Fibroblast of skin of back (primary cell): Measurements from ENCODE around the gene HEBP1.

Experiments
- DNase-seq: peaks from one replicate; pipeline ENCODE4 v3.0.0-alpha.2; 2013

The HEBP1 gene

DNA sequence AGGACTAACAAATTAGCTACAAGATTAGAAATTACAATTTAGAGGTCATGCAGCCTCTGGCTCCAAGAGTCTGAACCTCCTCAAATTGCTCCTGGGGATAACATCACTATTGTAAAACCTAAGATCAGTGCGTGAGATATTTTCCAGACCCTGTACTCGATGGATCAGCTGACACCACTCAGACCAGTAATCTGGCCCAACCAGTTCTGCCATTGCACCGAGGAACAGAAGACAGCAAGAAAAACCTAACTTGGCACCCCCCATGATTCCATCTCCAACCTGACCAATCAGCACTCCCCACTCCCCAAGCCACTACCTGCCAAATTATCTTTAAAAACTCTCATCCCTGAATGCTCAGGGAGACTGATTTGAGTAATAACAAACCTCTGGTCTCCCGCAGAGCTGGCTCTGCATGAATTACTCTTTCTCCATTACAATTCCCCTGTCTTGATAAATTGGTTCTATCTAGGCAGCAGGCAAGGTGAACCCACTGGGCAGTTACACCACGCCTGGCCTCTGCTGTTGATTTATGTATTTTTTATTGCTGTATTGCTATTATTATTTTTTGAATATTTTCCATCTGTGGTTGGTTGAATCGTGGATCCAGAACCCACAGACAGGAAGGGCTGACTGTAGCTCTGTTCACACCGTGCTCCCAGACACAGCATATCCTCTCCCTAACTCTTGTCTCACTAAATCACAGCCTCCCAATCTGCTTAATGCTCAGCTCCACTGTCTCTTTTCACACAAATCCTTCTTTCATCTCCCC is 9.2 kb downstream of the HEBP1 start:
- no peak for DNase-seq

DNA sequence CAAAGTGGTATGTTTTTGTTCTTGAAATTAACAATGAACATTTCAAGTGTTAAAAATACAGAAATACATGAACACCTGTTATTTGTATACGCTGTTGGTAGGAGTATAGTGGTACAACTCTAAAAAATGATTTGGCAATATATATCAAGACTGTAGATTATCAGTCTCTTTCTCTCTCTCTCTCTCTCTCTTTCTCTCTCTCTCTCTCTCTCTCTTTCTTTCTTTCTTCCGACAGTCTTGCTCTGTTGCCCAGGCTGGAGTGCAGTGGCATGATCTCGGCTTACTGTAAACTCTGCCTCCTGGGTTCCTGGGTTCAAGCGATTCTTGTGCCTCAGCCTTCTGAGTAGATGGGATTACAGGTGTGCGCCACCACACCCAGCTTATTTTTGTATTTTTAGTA is 12.6 kb downstream of the HEBP1 start:
- no peak for DNase-seq

DNA sequence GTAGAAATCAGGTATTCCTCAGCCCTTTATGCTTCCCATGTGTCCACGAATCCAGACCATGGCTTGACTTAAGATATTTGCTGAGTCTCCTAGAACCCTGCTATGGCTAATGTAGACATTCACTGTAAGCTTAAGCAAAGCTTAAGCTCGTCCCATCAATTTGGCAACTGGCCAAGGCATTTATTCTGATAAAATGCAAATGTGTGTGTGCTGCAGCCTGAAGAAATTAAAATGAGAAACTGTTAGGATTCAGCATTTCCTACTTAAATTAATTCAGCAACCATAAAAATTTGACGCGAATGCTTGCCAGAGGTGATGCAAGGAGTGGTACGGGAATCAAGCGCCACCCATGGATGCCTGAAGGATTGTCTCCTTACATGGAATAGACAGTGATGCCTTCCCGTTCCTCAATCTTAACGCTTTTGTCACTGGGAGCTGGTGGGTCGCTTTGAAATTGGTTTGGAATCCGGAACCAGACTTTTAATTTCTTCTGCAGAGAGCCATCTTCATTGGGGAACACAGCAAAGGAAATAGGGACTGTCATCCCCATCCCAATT is 13.2 kb downstream of the HEBP1 start:
- no peak for DNase-seq

DNA sequence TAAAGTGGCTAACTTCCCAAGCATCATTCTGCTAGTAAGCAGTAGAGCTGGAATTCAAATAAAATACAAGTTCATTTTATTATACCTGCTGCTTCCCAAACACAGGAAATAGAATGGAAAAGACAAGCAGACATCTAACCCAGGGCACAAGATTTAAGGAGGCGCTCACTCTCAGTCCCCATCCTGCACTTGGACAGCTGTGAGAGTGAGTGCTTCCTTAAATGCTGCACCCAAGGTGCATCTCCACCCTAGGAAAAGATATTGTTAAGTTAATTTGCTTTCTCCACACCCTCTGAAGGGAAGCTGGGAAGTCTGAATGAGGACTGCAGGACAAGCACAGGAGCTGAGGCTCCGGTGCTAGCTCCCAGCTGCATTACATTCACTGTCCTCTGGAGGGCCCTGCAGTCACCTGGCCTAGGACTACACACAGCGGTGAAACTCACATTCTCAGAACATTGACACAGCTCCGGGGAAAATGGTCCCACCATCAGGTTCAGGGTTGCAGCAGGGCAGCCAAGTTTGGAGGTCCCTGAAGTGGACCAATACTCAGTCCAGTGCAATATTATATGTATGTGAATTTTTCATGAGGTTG is 14.2 kb downstream of the HEBP1 start:
- peak; percentile 22 for DNase-seq

DNA sequence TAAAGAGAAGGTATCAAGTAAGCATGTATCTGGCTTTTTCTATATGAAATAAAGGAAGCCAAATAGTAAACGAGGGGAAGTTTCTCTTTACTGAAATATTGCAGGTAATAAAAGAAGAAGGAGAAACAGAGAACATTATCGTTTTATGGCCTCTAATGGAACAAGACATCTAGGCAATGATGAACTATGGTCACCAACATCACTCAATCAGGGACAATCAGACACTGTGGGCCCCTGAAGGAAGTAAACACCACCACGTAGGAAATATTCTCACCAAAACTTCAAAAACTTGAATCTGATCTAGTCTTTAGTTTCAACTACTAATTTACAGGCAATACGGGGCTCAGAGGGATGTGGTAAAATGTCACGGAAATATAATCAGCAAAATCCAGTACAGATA is 15.9 kb downstream of the HEBP1 start:
- DNase-seq: no peak

DNA sequence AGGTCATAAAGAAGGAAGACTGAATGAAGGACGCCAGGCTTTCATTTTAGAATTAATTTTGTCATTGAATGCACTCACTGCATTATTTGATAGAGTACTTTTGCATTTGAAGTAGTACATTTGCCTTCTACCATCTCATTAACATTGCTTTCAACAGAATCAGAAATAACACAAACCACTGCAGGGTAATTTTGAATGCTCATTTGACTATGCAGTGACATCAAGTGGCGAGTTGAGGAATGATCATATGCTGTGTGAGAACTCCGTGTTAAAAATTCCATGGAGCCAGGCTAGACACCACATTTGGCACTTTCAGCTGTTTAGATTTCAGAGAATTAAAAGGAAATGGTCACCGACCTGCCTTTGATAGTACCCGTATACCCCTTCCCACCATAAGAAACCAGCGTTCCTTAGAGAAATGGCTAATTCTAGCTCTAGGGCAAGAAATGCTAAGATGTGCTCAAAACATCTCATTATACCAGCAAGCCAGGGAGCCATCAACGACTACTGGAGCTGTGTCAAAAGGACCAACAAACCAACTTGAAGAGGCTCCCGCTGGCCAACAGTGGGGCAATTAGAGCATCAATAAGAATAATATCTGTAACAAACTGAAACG is 16.5 kb downstream of the HEBP1 start:
- peak; percentile 69 for DNase-seq

DNA sequence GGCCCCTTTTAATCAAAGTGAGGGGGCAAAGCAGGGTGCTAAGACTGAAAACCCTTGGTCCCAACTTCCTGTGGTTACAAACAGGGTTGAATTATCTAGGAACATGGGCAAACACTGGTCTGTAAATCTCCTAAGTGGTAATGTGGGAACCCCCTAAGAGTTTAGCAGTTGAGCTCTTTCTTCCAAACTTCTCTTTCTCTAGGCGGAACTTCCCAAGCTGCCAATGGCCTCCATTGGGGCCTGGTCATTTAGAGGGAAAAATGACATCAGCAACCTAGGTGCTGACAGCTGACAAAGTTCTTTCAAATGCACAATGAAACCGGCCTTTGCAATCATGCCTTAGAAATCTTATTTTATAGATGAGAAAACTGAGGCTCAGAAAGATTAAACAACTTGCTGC is 17.7 kb downstream of the HEBP1 start:
- DNase-seq: no peak

DNA sequence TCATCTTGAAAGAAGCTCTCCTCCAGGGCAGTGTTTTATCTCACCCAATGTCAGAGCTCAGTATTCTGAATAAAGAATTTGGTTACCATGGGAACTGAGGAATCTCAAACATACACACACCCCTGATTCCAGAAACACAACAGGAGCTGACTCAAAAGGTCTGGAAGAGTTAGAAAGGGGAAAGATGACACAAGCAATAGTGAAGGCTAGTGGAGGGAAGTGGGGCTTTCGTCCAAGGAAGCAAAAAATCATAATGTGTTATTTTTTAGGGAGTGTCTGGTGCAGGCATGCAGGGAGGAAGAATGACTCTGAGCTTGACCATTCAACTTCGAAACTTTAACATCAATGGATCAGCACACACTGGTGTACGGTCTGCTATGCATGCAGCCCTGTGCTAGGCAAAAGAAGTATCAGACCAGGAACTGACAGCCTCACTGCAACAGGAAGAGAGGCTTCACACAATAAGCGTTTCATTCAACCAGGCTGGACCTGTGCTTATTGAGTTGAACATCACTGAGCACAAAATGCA is 20.3 kb downstream of the HEBP1 start:
- DNase-seq: peak; percentile 99

DNA sequence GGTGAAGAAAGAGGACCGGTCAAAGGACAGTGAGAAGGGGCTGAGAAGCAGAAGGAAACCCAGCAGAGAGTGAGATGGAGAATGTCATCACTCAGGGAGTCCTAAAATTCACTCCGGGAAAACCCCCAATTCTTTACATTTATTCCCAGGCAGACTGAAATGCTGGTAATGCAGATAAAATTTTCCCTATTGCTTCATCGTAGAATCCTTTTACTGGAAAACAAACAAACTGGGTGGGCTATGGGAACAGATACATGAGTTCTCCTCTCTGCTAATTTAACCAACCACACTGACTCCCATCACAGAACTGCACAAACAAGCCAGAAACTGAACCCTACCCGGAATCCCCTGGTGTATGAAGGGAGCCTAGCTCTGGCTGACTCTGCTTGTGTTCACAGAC is 20.9 kb downstream of the HEBP1 start:
- DNase-seq: peak; percentile 70

DNA sequence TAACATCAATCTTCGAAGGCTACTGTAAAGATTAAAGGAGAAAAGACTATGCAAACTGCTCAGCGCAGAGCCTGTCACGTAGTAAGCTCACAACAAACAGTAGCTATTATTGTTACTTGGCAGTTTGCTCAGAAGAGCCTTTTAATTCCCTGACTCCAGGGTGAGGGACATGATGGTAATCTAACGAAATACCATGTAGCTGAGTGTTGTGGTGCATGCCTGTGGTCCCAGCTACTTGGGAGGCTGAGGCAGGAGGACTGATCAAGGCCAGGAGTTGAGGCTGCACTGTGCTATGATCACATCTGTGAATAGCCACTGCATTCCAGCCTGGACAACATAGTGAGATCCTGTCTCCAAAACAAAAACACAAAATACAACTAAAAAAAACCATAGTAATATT is 22.8 kb downstream of the HEBP1 start:
- peak; percentile 19 for DNase-seq

DNA sequence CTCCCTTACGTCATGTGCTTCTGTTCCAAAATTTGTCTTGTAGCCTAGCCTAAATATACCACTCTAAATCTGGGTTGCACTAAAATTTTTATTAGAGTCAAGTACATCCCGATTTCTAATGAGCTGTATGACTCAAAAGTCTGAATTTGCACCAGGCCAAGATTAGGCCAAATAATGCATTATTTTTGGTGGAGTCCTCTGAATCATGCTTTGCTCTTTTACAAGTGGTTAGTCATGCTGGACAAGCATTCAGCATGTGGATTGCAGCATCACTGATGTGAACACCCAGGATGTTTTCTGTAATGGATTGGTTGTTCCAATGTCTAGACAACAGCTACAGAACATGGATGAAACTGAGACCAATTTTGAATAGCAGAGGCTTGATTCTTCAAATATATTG is 23.7 kb downstream of the HEBP1 start:
- DNase-seq: peak; percentile 95

DNA sequence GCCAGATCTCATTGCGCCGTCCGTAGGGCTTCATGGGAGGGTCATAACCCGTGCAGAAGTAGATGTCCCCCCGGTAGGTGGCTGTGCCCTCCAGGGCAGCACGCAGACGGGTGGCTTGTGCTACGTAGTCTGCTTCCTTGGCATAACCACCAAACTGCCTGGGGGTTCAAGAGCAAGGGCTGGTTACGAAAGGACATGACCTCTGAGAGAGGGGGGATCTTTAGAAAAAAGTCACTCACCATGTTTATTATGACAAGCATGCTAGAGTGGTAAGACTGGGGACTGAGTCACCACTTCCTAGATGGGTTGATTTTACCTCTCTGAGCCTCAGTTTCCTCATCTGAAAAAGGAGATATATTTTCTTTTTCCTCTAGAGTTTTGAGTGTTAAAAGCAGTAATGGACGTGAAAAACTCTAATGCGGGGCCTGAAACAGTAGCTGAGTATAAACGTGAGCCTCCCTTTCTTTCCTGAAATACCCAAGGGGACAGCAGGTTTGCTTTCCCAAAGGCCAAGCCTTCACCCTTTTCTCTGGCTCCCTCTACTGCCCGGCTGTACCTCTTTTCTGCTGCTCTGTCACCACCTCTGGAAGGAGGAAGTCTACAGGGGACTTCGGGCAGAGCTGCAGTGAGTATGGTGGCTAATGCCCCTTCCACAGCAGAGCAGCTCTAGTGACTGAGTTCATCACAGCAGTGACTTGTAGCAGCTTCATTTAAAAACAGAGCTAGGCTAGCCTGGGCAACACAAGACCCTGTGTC is 24.6 kb downstream of the HEBP1 start:
- peak; percentile 67 for DNase-seq

DNA sequence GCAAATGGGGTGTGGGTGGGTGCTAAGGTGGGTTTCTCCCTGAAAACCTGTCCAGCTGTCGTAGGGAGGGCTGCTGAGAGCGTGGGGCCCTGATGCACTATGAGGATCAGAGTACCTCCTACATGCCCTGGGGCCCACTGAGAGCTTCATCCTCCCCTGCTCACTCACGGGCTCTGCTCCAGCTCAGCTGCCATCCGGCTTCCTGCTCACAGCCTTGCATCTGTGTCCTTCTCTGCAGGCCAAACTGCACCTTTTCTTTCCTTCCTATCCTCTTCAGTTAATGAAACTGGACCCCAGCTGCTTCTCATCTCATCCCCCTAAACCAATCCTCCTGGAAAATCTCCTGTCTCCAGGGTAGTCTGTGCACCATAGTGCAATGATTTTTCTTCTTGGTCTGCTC is 25.9 kb downstream of the HEBP1 start:
- no peak for DNase-seq

DNA sequence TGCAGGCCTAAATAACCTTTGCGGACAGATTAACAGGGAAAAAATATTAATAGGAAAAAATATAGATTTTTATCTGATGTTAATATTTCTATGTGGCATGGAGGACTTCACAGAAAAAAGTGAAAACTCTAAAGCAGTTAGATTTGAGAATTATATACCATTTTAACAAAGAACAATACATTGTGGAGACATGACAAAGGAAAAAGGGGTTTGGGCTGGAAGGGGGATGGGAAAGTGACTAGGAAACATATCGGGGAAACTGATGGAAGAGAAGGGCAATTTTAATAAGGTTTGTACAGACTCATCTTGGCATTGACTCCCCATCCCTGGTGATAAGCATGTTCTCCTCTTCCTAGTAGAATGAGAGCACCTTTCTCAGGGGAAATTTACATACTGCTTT is 27.0 kb downstream of the HEBP1 start:
- no peak for DNase-seq

DNA sequence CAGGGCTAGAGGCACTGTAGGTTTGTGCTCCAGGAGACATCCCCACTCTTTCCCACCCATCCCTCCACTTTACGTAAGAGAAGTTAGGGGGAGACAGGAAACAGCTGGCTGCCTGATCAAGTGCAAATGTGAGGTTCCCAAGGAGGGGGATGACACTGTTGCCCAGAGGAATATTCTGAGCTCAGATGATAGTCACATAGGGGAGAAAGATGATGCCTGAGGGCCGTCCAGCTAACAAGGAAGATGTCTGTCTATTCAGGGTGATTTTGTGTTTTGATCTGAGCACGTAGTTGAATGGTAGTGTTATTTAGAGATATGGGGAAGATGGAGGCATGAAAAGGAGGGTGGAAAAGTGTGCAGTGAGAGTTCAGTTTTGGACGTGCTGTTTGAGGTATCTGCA is 34.2 kb downstream of the HEBP1 start:
- no peak for DNase-seq

DNA sequence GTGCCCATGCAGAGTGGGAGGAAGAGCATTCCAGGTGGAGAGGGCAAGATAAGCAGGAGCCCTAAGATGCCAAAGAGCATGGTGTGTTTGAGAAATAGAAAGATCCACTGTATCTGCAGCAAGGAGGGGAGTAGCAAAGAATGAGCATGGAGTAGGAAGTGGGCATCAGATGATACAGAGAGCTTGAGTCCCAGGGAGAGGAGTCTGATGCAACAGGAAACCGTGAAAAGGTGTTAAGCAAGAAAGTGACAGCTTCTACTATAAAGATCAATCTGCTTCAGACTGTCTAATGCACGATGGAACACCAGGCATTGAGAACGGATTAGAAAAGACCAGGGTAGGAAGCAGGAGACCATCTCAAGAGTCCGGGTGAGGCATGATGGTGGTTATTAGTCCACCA is 35.8 kb downstream of the HEBP1 start:
- no peak for DNase-seq

DNA sequence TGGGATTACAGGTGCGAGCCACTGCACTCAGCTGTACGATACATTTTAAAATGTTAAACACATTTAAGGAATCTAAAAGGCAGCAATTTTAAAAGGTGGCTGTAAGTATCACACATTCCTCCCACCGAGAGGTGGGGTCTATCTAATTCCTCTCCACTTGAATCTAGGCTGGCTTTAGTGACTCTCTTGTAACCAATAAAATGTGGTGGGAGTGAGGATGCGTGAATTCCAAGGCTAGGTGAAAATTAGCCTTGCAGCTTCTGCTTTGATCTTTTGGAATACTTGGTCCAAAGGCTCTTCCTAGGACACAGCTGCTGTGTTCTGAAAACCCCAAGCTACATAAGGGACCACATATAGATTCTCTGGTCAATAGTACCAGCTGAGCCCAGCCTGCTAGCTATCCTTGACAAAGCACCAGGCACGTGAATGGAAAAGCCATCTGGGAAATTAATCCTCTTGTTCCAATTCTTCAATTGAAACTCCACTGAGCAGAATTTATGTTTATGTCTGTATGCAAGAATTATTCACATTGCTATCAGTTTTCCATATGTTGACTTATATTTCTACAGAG is 39.3 kb downstream of the HEBP1 start:
- no peak for DNase-seq

DNA sequence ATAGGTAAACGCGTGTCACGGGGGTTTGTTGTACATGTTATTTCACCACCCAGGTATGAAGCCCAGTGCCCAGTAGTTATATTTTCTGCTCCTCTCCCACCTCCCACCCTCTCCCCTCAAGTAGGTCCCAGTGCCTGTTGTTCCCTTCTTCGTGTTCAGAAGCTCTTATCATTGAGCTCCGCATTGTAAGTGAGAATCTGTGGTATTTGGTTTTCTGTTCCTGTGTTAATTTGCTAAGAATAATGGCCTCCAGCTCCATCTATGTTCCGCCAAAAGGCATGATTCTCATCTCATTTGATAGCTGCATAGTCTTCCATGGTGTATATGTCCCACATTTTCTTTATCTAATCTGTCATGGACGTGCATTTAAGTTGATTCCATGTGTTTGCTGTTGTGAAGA is 41.2 kb downstream of the HEBP1 start:
- no peak for DNase-seq

DNA sequence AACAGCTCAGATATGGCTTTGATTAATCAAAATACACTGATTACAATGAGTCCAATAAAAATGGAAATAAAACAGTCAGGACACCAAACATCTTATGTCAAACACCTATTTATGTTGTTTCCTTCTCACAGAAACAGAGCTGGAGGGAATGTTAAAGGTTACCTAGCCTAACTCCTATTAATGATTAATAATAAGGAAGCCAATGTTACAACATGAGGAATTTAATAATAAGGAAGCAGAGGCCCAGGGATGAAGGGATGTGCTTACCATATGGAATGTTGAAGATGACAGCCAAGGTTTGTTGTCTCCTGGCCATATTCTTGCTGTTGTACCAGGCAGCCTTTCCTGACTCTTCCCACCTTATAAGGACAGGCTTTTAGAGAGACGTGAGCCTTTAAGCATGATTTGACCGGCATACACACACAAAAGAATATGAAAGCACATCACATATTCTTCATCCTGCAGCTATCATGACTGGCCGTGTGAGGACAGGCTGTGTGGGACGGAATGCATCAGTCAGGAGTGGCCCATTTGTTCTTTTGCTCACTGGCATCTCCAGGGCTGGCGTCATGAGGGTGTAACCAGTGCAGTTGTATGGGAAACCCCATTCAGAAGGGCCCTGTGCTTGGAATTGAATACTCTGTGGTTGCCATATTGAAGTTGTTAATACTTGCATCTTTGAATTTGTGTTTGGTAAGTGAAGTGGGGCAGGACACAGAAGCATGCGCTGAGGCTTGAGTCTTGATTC is 45.0 kb downstream of the HEBP1 start:
- DNase-seq: no peak

DNA sequence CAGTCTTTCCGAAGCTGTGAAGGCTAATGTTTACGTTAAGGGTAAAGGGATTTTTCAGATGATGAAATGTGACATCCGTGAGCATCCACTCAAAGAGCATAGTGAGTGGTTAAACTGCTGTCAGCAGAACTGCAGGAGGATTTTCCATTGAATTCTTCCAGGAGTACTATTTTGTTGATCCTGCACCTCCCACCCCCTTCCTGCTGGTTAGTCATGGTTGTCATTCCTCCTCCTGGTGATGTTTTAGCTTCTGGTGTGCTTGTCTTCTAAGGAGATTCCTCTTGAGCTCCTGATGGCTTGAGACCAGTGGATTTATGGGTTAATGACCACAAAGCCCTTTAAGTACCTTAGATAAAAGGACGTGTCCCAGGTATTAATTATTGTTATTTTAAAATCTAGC is 45.7 kb downstream of the HEBP1 start:
- peak; percentile 74 for DNase-seq

DNA sequence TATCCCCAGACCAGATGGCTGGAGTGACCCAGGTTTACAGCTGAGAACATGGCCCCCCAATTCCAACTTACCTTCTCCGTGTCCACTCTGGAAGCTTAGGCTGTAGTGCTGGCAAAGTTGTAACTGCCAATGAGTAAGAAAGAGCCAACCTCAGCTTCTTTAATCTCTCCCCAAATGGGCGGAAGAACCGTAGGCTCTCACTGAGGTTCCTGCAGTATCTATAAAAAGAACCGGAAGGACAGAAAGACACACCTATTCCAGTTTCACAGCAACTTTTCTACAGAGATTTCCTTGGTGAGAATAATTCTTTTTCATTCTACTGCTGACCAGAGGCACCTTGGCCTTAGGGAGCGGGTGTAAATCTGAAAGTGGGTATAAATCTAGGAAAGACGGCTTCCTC is 48.0 kb downstream of the HEBP1 start, which contains the start of gene GPRC5D:
Gene GPRC5D, minus strand, starts transcription at position 135 of the 400 bp plus-strand sequence. CDS start 1,786 bp downstream, outside the sequence.
- no peak for DNase-seq

DNA sequence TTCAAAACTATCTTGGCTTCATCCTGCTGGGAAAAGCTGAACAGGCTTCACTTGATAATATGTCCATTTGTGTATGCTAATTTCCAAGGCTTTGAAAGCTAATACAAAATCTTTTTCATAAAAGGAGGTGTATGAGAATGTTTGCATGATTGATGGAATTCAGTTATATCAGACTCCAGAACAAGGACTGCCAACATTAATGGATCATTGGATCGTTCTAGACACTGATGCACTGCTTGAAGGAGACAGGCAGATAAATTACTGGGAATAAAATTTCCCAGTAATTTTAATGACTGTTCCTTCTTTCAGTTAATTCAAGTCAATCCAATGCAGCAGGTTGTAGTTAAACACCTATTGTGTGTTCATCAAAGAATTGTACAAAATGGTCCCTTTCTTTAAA is 48.6 kb downstream of the HEBP1 start:
- no peak for DNase-seq
